Activated T-cell treated with anti-CD3 and anti-CD28 coated beads, Interleukin-2, amount 50 U/mL, for 24 hours (primary cell): ENCODE results near the gene UIMC1.

Experiments
- DNase-seq: peaks from one replicate; pipeline ENCODE4 v3.0.0-alpha.2; 2020
- H3K27ac Mint-ChIP-seq: 2 replicates; pipeline ENCODE4 v1.8.0; 2020; ENCODE audit warnings: mild to moderate bottlenecking, mixed read lengths
- H3K27me3 Mint-ChIP-seq: 2 replicates; pipeline ENCODE4 v1.8.0; 2020; ENCODE audit warnings: mixed read lengths
- H3K36me3 Mint-ChIP-seq: 2 replicates; pipeline ENCODE4 v1.8.0; 2020; ENCODE audit warnings: low read depth, mixed read lengths
- H3K4me1 Mint-ChIP-seq: 2 replicates; pipeline ENCODE4 v1.8.0; 2020; ENCODE audit warnings: low read depth, mixed read lengths
- H3K4me3 Mint-ChIP-seq: 2 replicates; pipeline ENCODE4 v1.8.0; 2020; ENCODE audit warnings: mild to moderate bottlenecking, moderate library complexity, mixed read lengths
- H3K9me3 Mint-ChIP-seq: 2 replicates; pipeline ENCODE4 v1.8.0; 2020; ENCODE audit warnings: mixed read lengths

The UIMC1 gene

DNA sequence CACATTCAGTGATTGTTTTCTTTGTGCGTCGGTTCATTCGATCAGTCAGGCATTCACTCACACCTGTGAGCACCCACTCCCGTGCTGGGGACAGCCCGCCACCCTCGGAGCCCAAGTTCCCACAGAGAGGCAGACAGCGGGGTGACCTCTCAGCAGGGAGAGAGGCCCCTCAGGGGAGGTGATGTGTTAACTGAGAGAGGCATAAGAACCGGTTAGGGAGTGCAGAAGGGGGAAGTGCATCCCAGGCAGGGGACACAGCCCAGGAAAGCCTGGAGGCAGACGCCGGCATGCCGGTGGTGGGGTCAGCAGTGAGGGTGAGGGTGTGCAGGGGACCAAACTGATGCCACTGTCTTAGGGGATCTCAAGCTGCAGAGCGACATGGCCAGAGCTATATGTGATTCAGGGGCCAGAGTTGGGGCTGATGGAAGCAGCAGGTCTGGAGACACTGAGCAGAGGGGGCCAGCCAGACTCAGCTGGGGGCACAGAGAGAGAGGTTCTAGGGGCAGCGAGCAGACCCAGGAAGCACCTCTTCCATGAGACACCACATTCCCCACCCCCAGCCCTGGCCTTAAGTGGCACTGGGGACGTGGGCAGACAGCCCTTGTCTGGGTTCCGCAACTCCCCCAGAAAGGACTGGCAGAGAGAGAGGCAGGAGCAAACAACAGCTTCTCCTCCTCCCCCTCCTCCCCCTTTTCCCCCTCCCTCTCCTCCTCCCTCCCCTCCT, 143.4 kb downstream of the UIMC1 start:
- no peak for DNase-seq
- Mint-ChIP-seq H3K4me1 (no peaks in the 10 kb centered on the region), H3K27ac (no peak overlapping the region), H3K36me3 (no peaks in the 10 kb centered on the region), H3K27me3 (peaks cover 71% of the 10 kb centered on the region), H3K9me3 (no peaks in the 10 kb centered on the region), H3K4me3 (no peak overlapping the region)

GRCh38 chr5:176862330-176862995, 144.1 kb downstream of the UIMC1 start:
- Mint-ChIP-seq H3K4me3 (no peak overlapping the region), H3K27me3 (peaks cover 75% of the 10 kb centered on the region), H3K4me1 (no peaks in the 10 kb centered on the region), H3K36me3 (no peaks in the 10 kb centered on the region), H3K27ac (no peak overlapping the region), H3K9me3 (no peaks in the 10 kb centered on the region)
- no peak for DNase-seq

DNA sequence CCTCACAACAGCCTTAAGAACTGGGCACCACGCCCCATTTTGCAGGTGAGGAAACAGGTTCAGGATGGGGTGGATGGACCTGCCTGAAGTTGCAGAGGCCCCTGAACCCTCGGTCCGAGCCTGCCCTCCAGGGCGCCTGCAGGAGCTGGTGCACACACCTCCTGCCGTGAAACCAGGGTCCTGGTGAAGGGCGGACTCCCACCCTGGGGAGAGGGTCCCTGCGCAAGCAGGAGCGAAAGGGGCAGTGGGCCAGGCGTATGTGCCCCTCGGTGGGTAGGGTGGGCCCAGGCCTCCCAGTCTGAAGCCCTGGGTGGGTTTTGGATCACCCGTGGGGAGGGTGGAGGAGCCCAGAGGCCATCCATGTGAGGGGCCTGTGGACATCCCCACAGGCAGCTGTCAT, 145.3 kb downstream of the UIMC1 start:
- H3K27me3 Mint-ChIP-seq = peaks cover 72% of the 10 kb centered on the region
- H3K9me3 Mint-ChIP-seq = no peaks in the 10 kb centered on the region

DNA sequence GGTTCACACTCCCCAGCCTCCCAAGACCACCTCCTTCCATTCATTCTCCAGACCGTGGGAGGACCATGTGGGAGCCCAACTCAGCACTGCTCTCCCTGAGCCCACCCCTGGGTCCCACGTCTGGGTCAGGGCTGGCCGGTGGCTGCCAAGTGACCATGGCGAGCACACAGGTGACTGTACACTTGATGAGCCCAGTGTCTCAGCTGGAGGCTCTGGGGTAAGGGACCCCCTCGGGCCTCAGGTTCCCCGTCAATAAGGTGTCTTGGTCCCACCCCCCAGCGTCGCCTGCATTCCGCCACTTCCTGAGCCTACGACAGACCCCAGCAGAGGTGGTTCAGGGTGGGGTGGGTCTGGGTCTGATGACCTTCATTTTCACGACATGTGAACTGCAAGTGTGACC, 146.2 kb downstream of the UIMC1 start:
- Mint-ChIP-seq H3K27ac (no peak overlapping the region), H3K4me1 (no peaks in the 10 kb centered on the region), H3K9me3 (no peaks in the 10 kb centered on the region), H3K36me3 (no peaks in the 10 kb centered on the region), H3K27me3 (peaks cover 63% of the 10 kb centered on the region), H3K4me3 (no peak overlapping the region)
- no peak for DNase-seq

More for the DNA sequence above, 145.3 kb downstream of the UIMC1 start:
- no peak overlapping the region for H3K4me3 Mint-ChIP-seq
- no peaks in the 10 kb centered on the region for H3K36me3 Mint-ChIP-seq
- no peak for DNase-seq
- H3K27ac Mint-ChIP-seq = no peak overlapping the region
- H3K4me1 Mint-ChIP-seq = no peaks in the 10 kb centered on the region

DNA sequence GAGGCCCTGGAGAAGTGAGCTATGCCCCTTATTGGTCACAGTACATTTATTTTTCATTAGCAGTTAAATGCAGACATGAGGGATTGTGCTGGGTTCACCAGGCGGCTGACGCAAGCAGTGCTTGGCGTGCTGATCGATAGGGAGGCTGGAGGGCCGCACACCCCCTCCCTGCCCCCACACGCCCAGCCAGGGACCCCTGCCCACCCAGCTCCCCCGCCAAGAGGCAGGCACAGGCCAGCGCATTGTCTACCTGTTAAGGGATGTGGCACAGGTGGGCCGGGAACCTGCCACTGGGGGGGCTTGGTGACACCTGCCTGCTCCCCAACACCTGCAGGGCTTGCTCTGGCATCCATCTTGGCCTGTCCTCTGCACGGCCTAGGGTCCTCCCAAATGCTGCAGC, 146.7 kb downstream of the UIMC1 start:
- Mint-ChIP-seq H3K27ac (no peak overlapping the region), H3K27me3 (peaks cover 62% of the 10 kb centered on the region), H3K36me3 (no peaks in the 10 kb centered on the region), H3K9me3 (no peaks in the 10 kb centered on the region), H3K4me1 (no peaks in the 10 kb centered on the region), H3K4me3 (no peak overlapping the region)
- DNase-seq = no peak

- Mint-ChIP-seq H3K4me1 (no peaks in the 10 kb centered on the region), H3K27me3 (peaks cover 52% of the 10 kb centered on the region), H3K36me3 (no peaks in the 10 kb centered on the region), H3K27ac (no peak overlapping the region), H3K4me3 (no peak overlapping the region), H3K9me3 (no peaks in the 10 kb centered on the region)
- no peak for DNase-seq
These were observed 148.7 kb downstream of the UIMC1 start for GRCh38 chr5:176857894-176858273.

GRCh38 chr5:176857216-176857893, 149.2 kb downstream of the UIMC1 start:
- Mint-ChIP-seq H3K36me3 (no peaks in the 10 kb centered on the region), H3K9me3 (no peaks in the 10 kb centered on the region), H3K4me1 (no peaks in the 10 kb centered on the region), H3K27ac (no peak overlapping the region), H3K4me3 (no peak overlapping the region), H3K27me3 (peaks cover 51% of the 10 kb centered on the region)
- no peak for DNase-seq

DNA sequence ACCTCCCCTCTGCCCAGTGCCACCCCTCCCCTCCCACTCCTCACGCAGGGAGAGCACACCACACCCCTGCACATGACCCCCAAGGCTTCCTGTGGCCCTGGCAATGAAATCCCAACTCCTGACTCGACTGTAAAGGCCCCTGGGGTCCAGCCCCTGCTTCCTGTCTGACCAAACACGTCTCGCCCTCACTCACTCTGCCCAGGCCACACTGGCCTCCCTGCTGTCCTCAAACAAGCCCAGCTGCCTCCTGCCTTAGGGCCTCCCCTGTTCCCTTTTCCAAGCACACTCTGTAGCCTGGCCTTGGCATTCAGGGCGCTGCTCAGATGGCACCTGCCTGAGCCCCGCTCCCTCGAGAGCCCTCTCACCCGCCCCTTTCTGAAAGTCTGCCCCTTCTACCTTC, 149.8 kb downstream of the UIMC1 start:
- no peaks in the 10 kb centered on the region for H3K36me3 Mint-ChIP-seq
- DNase-seq = no peak
- H3K27me3 Mint-ChIP-seq = peaks cover 47% of the 10 kb centered on the region

DNA sequence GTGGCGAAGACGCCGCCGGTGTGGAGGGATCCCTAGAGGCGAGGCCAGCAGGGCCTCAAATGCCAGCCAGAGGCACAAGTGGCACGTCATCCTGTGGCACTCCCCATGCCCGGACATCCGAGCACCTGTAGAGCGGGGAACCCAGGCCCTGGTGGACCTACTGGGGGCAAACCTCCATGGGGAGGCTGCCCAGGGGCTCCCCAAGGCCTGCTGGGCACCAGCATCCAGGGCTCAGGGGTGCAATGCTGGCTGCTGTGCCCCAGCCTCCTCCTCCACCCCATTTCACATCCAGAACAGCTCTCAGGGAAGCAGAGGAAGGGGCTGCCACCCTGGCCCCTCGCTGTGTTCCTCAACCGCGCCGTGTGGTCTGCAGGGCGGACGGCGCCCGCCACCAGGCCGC, 151.0 kb downstream of the UIMC1 start:
- no peak overlapping the region for H3K4me3 Mint-ChIP-seq
- no peaks in the 10 kb centered on the region for H3K36me3 Mint-ChIP-seq
- peaks cover 39% of the 10 kb centered on the region for H3K27me3 Mint-ChIP-seq
- H3K4me1 Mint-ChIP-seq = no peaks in the 10 kb centered on the region
- H3K27ac Mint-ChIP-seq = no peak overlapping the region
- H3K9me3 Mint-ChIP-seq = no peaks in the 10 kb centered on the region
- DNase-seq = no peak

More for the DNA sequence above, 149.8 kb downstream of the UIMC1 start:
- Mint-ChIP-seq H3K27ac (no peak overlapping the region), H3K4me1 (no peaks in the 10 kb centered on the region), H3K9me3 (no peaks in the 10 kb centered on the region), H3K4me3 (no peak overlapping the region)
